ENCODE results near the gene CHERP.

DNA sequence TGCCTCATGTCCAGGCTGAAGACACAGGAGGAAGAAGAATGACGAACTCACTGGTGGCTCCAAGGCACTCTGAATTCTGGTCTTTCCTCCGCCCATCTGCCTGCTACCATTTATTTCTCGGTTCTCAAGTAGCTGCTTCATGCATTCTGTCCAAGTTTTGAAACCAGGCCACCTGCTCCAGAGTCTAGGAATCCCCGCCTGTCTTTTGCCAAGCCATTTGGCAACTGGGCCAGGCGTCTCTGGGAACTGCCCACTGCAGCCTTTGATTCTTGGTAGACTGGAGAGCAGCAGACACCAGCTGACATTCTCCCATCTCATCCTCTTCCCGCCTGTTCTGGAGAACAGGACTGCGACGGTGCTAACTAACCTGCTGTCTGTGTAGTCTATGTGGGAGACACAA, 19.1 kb upstream of the CHERP start:
- TF ChIP-seq, protein P1, sequence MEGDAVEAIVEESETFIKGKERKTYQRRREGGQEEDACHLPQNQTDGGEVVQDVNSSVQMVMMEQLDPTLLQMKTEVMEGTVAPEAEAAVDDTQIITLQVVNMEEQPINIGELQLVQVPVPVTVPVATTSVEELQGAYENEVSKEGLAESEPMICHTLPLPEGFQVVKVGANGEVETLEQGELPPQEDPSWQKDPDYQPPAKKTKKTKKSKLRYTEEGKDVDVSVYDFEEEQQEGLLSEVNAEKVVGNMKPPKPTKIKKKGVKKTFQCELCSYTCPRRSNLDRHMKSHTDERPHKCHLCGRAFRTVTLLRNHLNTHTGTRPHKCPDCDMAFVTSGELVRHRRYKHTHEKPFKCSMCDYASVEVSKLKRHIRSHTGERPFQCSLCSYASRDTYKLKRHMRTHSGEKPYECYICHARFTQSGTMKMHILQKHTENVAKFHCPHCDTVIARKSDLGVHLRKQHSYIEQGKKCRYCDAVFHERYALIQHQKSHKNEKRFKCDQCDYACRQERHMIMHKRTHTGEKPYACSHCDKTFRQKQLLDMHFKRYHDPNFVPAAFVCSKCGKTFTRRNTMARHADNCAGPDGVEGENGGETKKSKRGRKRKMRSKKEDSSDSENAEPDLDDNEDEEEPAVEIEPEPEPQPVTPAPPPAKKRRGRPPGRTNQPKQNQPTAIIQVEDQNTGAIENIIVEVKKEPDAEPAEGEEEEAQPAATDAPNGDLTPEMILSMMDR (conservative IDR thresholded peaks at IDR 0.05): no peak
- no peak for TF ChIP-seq ZFX (IDR thresholded peaks at IDR 0.05)
